Keratinocyte (primary cell): ENCODE measurements around the gene CHCHD2. TPM values are rescaled to one million over a fixed set of nuclear protein-coding genes. Genes with fewer than 3 reads are reported as not detected.
"Not testable (repeated sequence)": the region's sequence is repeated elsewhere in the genome, so short reads cannot be mapped to it uniquely, and the experiment has no call there.

Experiments used
- DNase-seq: peaks from one replicate; pipeline ENCODE4 v3.0.0-alpha.2; 2011; ENCODE audit warnings: low read depth, missing footprints, low spot score
- FAIRE-seq: peaks from 2 replicates; lab custom pipeline; 2011; peaks lifted over from hg19 to GRCh38; lab: Jason Lieb, UNC
- H2AFZ ChIP-seq: 2 replicates; pipeline ENCODE4 v1.6.0; 2012; ENCODE audit warnings: low read length, control low read depth, inconsistent platforms; ENCODE audit not compliant: control insufficient read depth
- H3K27ac ChIP-seq: 2 replicates; pipeline ENCODE4 v1.5.1; 2011; ENCODE audit warnings: low read length; ENCODE audit not compliant: control insufficient read depth, insufficient read depth
- H3K27me3 ChIP-seq: 3 replicates; pipeline ENCODE4 v1.6.0; 2011; ENCODE audit warnings: low read length; ENCODE audit not compliant: control insufficient read depth, insufficient read depth; ENCODE audit errors: extremely low read depth
- H3K36me3 ChIP-seq, 2 experiments: 2 replicates in 1 of 2; 3 replicates in 1 of 2; pipeline ENCODE4 v1.5.1; 2011; ENCODE audit warnings: low read length in 2 of 2, mild to moderate bottlenecking in 1 of 2; ENCODE audit not compliant: control insufficient read depth in 2 of 2, insufficient read depth in 2 of 2; ENCODE audit errors: extremely low read depth in 1 of 2
- H3K4me1 ChIP-seq: 3 replicates; pipeline ENCODE4 v1.5.1; 2011; ENCODE audit warnings: low read length; ENCODE audit not compliant: control insufficient read depth, insufficient read depth; ENCODE audit errors: extremely low read depth
- H3K4me2 ChIP-seq: 3 replicates; pipeline ENCODE4 v1.6.0; 2011; ENCODE audit warnings: low read depth, low read length; ENCODE audit not compliant: control insufficient read depth, insufficient read depth; ENCODE audit errors: extremely low read depth
- H3K4me3 ChIP-seq, 3 experiments: fragments of 200-600 bp in 1 of 3; sonication (generic) in 1 of 3; 2 replicates in 2 of 3; 3 replicates in 1 of 3; pipeline ENCODE4 v1.5.1; 2011 to 2016; ENCODE audit warnings: low read length in 3 of 3, mild to moderate bottlenecking in 3 of 3, control low read depth in 2 of 3, inconsistent platforms in 1 of 3, low read depth in 1 of 3, mixed read lengths in 1 of 3, mixed run types in 1 of 3, moderate library complexity in 1 of 3; ENCODE audit not compliant: control insufficient read depth in 2 of 3, insufficient read depth in 2 of 3; ENCODE audit errors: extremely low read depth in 1 of 3
- H3K79me2 ChIP-seq: 2 replicates; pipeline ENCODE4 v1.6.0; 2012; ENCODE audit warnings: low read length; ENCODE audit not compliant: control insufficient read depth, insufficient read depth
- H3K9ac ChIP-seq: 3 replicates; pipeline ENCODE4 v1.6.0; 2011; ENCODE audit warnings: low read length; ENCODE audit not compliant: control insufficient read depth, insufficient read depth; ENCODE audit errors: extremely low read depth
- H3K9me1 ChIP-seq: 3 replicates; pipeline ENCODE4 v1.6.0; 2011; ENCODE audit warnings: low read length; ENCODE audit not compliant: control insufficient read depth, insufficient read depth; ENCODE audit errors: extremely low read depth
- H3K9me3 ChIP-seq: 2 replicates; pipeline ENCODE4 v1.5.1; 2012; ENCODE audit warnings: low read depth, low read length; ENCODE audit not compliant: control insufficient read depth
- H4K20me1 ChIP-seq: 3 replicates; pipeline ENCODE4 v1.6.0; 2011; ENCODE audit warnings: low read length; ENCODE audit not compliant: control insufficient read depth, insufficient read depth; ENCODE audit errors: extremely low read depth
- EZH2 ChIP-seq: IDR thresholded peaks from one replicate; pipeline ENCODE4 v1.6.1; 2012; ENCODE audit warnings: inconsistent platforms, mild to moderate bottlenecking, low read length, moderate library complexity
- dilution Hi-C: fragments of 300-500 bp; cut with MboI; formaldehyde crosslinking; loops from one replicate; pipeline ENCODE4 v1.7.0; 2020; ENCODE audit warnings: low sequenced_read_pairs; ENCODE audit not compliant: extremely low pct_ligation_motif_present
- polyA plus RNA-seq, 5 experiments: library from polyadenylated mRNA; depleted of rRNA in 3 of 5; stranded (reverse) in 3 of 5; stranded (forward) in 1 of 5; unstranded in 1 of 5; fragments of >200 nt; gene quantifications; 1 replicate in 1 of 5; 2 replicates in 3 of 5; 3 replicates in 1 of 5; pipeline versions ENCODE4 v1.2.1 to v1.2.3, GENCODE V29; 2011 to 2012; ENCODE audit warnings: missing spikeins in 2 of 5, low read depth in 1 of 5, low replicate concordance in 1 of 5
- TF ChIP-seq, protein P1 (sequence below), 3 experiments: IDR thresholded peaks in 1 of 3; conservative IDR thresholded peaks in 1 of 3; optimal IDR thresholded peaks in 1 of 3; 2 replicates in 2 of 3; 3 replicates in 1 of 3; pipeline versions ENCODE3 to v1.5.1; 2011; ENCODE audit warnings: low read length in 3 of 3, mild to moderate bottlenecking in 3 of 3, moderate library complexity in 2 of 3, control low read depth in 1 of 3, inconsistent platforms in 1 of 3; ENCODE audit not compliant: insufficient read depth in 2 of 3; ENCODE audit errors: extremely low read depth in 1 of 3

The CHCHD2 gene
- polyA plus RNA-seq, 1 donor (not counting 4 experiments of a cell fraction or from before 2014, with no cell fraction given) = 420 TPM

DNA sequence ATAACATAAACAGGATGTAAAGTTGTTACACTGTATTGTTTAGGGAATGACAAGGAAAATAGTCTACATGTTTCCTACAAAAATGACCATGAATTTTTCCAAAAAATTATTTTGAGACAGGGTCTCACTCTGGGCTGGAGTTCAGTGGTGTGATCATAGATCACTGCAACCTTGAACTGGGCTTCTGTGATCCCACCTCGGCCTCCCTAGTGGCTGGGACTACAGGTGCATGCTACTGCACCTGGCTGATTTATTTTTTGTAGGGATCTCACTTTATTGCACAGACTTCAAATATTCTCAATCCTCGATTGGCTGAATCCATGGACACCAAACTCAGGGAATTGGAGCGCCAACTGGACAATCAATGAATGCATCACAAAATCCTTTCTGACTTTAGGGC is 6.6 kb downstream of the CHCHD2 start:
- no peak overlapping the region for H2AFZ ChIP-seq
- H3K9me3 ChIP-seq = no peaks in the 10 kb centered on the region
- H3K9me1 ChIP-seq = no peaks in the 10 kb centered on the region
- DNase-seq (no peak), FAIRE-seq (no peak)
- H3K4me3 ChIP-seq = no peak overlapping the region
- H3K4me2 ChIP-seq = no peak overlapping the region
- no peaks in the 10 kb centered on the region for H3K27me3 ChIP-seq
- peaks cover 10% of the 10 kb centered on the region for H3K79me2 ChIP-seq
- no peaks in the 10 kb centered on the region for H4K20me1 ChIP-seq
- TF ChIP-seq, protein P1, sequence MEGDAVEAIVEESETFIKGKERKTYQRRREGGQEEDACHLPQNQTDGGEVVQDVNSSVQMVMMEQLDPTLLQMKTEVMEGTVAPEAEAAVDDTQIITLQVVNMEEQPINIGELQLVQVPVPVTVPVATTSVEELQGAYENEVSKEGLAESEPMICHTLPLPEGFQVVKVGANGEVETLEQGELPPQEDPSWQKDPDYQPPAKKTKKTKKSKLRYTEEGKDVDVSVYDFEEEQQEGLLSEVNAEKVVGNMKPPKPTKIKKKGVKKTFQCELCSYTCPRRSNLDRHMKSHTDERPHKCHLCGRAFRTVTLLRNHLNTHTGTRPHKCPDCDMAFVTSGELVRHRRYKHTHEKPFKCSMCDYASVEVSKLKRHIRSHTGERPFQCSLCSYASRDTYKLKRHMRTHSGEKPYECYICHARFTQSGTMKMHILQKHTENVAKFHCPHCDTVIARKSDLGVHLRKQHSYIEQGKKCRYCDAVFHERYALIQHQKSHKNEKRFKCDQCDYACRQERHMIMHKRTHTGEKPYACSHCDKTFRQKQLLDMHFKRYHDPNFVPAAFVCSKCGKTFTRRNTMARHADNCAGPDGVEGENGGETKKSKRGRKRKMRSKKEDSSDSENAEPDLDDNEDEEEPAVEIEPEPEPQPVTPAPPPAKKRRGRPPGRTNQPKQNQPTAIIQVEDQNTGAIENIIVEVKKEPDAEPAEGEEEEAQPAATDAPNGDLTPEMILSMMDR (optimal IDR thresholded peaks at IDR 0.05 in 1 of 3, IDR thresholded peaks at IDR 0.05 in 1 of 3, conservative IDR thresholded peaks at IDR 0.05 in 1 of 3; ENCODE audit: extremely low read depth in 1 of 3, insufficient read depth in 2 of 3, low read length in 3 of 3) = no peak
- TF ChIP-seq EZH2 = no peak
- H3K9ac ChIP-seq = no peak overlapping the region
- peaks cover 23 to 24% of the 10 kb centered on the region in 2 experiments for H3K36me3 ChIP-seq
- dilution Hi-C loops = no loop called here
- peaks cover under 1% of the 10 kb centered on the region for H3K4me1 ChIP-seq
- H3K27ac ChIP-seq = no peak overlapping the region

DNA sequence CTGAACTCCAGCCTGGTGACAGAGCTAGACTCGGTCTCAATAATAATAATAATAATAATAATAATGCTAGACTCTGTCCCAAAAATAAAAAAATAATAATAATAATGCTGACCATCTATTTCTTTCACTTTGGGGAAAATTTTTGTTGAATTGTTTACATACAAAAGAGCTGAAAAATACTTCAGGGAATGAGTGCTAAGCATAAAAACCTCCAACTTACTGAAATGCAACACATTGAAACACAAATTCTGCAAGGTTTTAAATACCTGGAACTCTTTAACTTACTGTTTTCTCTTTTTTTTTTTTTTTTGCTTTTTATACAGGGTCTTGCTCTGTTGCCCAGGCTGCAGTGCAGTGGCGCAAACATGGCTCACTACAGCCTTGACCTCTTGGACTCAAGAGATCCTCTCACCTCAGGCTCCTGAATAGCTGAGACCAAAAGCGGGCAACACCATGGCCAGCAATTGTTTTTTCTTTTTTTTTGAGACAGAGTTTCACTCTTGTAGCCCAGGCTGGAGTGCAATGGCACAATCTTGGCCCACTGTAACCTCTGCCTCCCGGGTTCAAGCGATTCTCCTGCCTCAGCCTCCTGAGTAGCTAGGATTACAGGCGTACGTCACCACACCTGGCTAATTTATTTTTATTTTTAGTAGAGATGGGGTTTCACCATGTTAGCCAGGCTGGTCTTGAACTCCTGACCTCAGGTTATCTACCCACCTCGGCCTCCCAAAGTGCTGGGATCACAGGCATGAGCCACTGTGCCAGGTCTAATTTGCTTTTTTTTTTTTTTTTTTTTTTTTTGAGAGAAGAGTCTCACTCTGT is 7.9 kb downstream of the CHCHD2 start:
- H3K9me1 ChIP-seq, dilution Hi-C loops, H3K4me1 ChIP-seq, FAIRE-seq, H4K20me1 ChIP-seq, H3K9ac ChIP-seq, H2AFZ ChIP-seq, H3K27ac ChIP-seq, H3K9me3 ChIP-seq, DNase-seq, H3K4me2 ChIP-seq, H3K27me3 ChIP-seq, H3K4me3 ChIP-seq, H3K79me2 ChIP-seq: not testable (repeated sequence)
- H3K36me3 ChIP-seq = peaks cover 21 to 23% of the 10 kb centered on the region in 2 experiments
